Endothelial cell of umbilical vein (primary cell): ENCODE measurements around the gene DNAH9. TPM values are rescaled to one million over a fixed set of nuclear protein-coding genes. Genes with fewer than 3 reads are reported as not detected.

Experiments
- BruUV-seq: library from RNA; stranded (reverse); fragments of 400-500 nt; replicated peaks from 2 replicates; lab custom pipeline; 2021; lab: Mats Ljungman, UMichigan
- CTCF ChIA-PET: fragments of 300-600, 350-600 bp; sonication (Branson Sonifier 250); formaldehyde crosslinking; loops from one replicate; lab custom pipeline; 2021; ENCODE audit warnings: antibody characterized with exemption, inconsistent platforms; lab: Charles Lee
- POLR2A ChIA-PET: fragments of 300-600, 350-600 bp; sonication (Branson Sonifier 250); formaldehyde crosslinking; loops from one replicate; lab custom pipeline; 2021; ENCODE audit warnings: antibody characterized with exemption, inconsistent platforms; lab: Charles Lee
- DNase-seq: peaks from one replicate; pipeline ENCODE4 v3.0.0-alpha.2; 2011; ENCODE audit warnings: low read depth, low spot score
- FAIRE-seq: peaks from 2 replicates; lab custom pipeline; 2011; peaks lifted over from hg19 to GRCh38; lab: Jason Lieb, UNC
- H2AFZ ChIP-seq: 2 replicates; pipeline ENCODE4 v1.6.0; 2012; ENCODE audit warnings: low read depth, low read length, control low read depth, inconsistent platforms
- H3K27ac ChIP-seq: 2 replicates; pipeline ENCODE4 v1.5.1; 2011; ENCODE audit warnings: low read depth, mild to moderate bottlenecking, control low read depth, low read length, moderate library complexity; ENCODE audit not compliant: insufficient read depth
- H3K27me3 ChIP-seq, 2 experiments: 2 replicates each; pipeline versions ENCODE4 v1.6.0 to v1.6.1; 2011; ENCODE audit warnings: low read length in 2 of 2, mixed read lengths in 1 of 2; ENCODE audit not compliant: control insufficient read depth in 2 of 2, insufficient read depth in 2 of 2
- H3K36me3 ChIP-seq, 2 experiments: 2 replicates in 1 of 2; 3 replicates in 1 of 2; pipeline ENCODE4 v1.5.1; 2011; ENCODE audit warnings: low read length in 2 of 2, mild to moderate bottlenecking in 1 of 2, moderate library complexity in 1 of 2; ENCODE audit not compliant: control insufficient read depth in 2 of 2, insufficient read depth in 2 of 2; ENCODE audit errors: extremely low read depth in 1 of 2
- H3K4me1 ChIP-seq: 3 replicates; pipeline ENCODE4 v1.5.1; 2011; ENCODE audit warnings: mild to moderate bottlenecking, low read length; ENCODE audit not compliant: control insufficient read depth, insufficient read depth; ENCODE audit errors: extremely low read depth
- H3K4me2 ChIP-seq: 2 replicates; pipeline ENCODE4 v1.6.1; 2011; ENCODE audit warnings: low read length, control low read depth, mixed read lengths; ENCODE audit not compliant: insufficient read depth
- H3K4me3 ChIP-seq, 3 experiments: fragments of 200-600 bp in 1 of 3; sonication (generic), shearing (Covaris generic) in 1 of 3; replicated peaks in 1 of 3; 2 replicates each; pipeline ENCODE4 v1.5.1; 2011 to 2016; ENCODE audit warnings: control low read depth in 3 of 3, low read length in 3 of 3, mild to moderate bottlenecking in 2 of 3, inconsistent platforms in 1 of 3, low read depth in 1 of 3, moderate library complexity in 1 of 3; ENCODE audit not compliant: insufficient read depth in 1 of 3
- H3K79me2 ChIP-seq: 2 replicates; pipeline ENCODE4 v1.6.0; 2012; ENCODE audit warnings: low read length, inconsistent platforms; ENCODE audit not compliant: control insufficient read depth, insufficient read depth
- H3K9ac ChIP-seq: replicated peaks from 2 replicates; pipeline ENCODE3; 2011; ENCODE audit warnings: low read length, control low read depth; ENCODE audit not compliant: insufficient read depth; ENCODE audit errors: extremely low read depth
- H3K9me1 ChIP-seq: replicated peaks from 3 replicates; pipeline ENCODE4 v1.6.0; 2011; ENCODE audit warnings: mild to moderate bottlenecking, low read length; ENCODE audit not compliant: control insufficient read depth, insufficient read depth; ENCODE audit errors: extremely low read depth
- H3K9me3 ChIP-seq: replicated peaks from 2 replicates; pipeline ENCODE4 v1.5.1; 2012; ENCODE audit warnings: low read length, inconsistent platforms; ENCODE audit not compliant: control insufficient read depth, insufficient read depth
- H4K20me1 ChIP-seq: replicated peaks from 2 replicates; pipeline ENCODE3; 2011; ENCODE audit warnings: mild to moderate bottlenecking, low read length; ENCODE audit not compliant: control insufficient read depth, insufficient read depth; ENCODE audit errors: extremely low read depth
- EZH2 ChIP-seq: IDR thresholded peaks from 2 replicates; pipeline ENCODE4 v1.6.1; 2012; ENCODE audit warnings: borderline replicate concordance, low read depth, mild to moderate bottlenecking, moderate library complexity, low read length, inconsistent platforms; ENCODE audit not compliant: severe bottlenecking
- FOS ChIP-seq: IDR thresholded peaks from 2 replicates; pipeline ENCODE4 v1.6.1; 2011; ENCODE audit warnings: mild to moderate bottlenecking, low read length, moderate library complexity, borderline replicate concordance; ENCODE audit not compliant: insufficient read depth
- GATA2 ChIP-seq: IDR thresholded peaks from 2 replicates; pipeline ENCODE4 v1.7.0; 2011; ENCODE audit warnings: low read depth, mild to moderate bottlenecking, moderate library complexity, mixed read lengths, low read length; ENCODE audit not compliant: insufficient read length, insufficient read depth
- JUN ChIP-seq: IDR thresholded peaks from 2 replicates; pipeline ENCODE4 v1.6.1; 2011; ENCODE audit warnings: borderline replicate concordance, low read depth; ENCODE audit not compliant: insufficient read length, insufficient read depth
- MYC ChIP-seq: IDR thresholded peaks from one replicate; pipeline ENCODE4 v1.6.1; 2011; ENCODE audit warnings: mild to moderate bottlenecking, low read depth, low read length
- POLR2A ChIP-seq: IDR thresholded peaks from 2 replicates; pipeline ENCODE4 v1.6.1; 2012; ENCODE audit warnings: low read depth, mild to moderate bottlenecking, control low read depth, low read length
- POLR2AphosphoS5 ChIP-seq: IDR thresholded peaks from 2 replicates; pipeline ENCODE4 v1.6.1; 2012; ENCODE audit warnings: low read depth, mild to moderate bottlenecking, control low read depth, low read length, moderate library complexity; ENCODE audit not compliant: insufficient read depth
- dilution Hi-C: fragments of 300-500 bp; cut with MboI; formaldehyde crosslinking; loops from one replicate; pipeline ENCODE4 v1.15.0; 2019; ENCODE audit warnings: low sequenced_read_pairs; ENCODE audit not compliant: extremely low pct_ligation_motif_present
- intact Hi-C: fragments of 100-400 bp; cut with micrococcal nuclease; formaldehyde crosslinking; loops from one replicate; pipeline ENCODE4 v1.10.0; 2022
- polyA plus RNA-seq, 4 experiments: library from polyadenylated mRNA; depleted of rRNA in 3 of 4; stranded (reverse) in 3 of 4; unstranded in 1 of 4; fragments of >200 nt; gene quantifications; 2 replicates each; pipeline versions ENCODE4 v1.2.1 to v1.2.3, GENCODE V29; 2011 to 2012; ENCODE audit warnings: missing spikeins in 1 of 4
- total RNA-seq: library from RNA; stranded (reverse); gene quantifications from 2 replicates; pipeline ENCODE4 v1.2.3, GENCODE V29; 2021
- TF ChIP-seq, protein P1 (sequence below), 2 donors: IDR thresholded peaks; 1 replicate in 1 of 2; 2 replicates in 1 of 2; pipeline ENCODE4 v1.5.1; 2011; ENCODE audit warnings: low read length in 2 of 2, mild to moderate bottlenecking in 2 of 2, moderate library complexity in 2 of 2, control low read depth in 1 of 2, inconsistent platforms in 1 of 2, low read depth in 1 of 2; ENCODE audit not compliant: insufficient read depth in 1 of 2; ENCODE audit errors: extremely low read depth in 1 of 2
- TF ChIP-seq, protein P2 (sequence below): IDR thresholded peaks from 2 replicates; pipeline ENCODE4 v1.6.1; 2011; ENCODE audit not compliant: insufficient read depth, insufficient read length

Gene DNAH9
- total and polyA plus RNA-seq, 2 donors (not counting 3 experiments of a cell fraction or from before 2014, with no cell fraction given), result not detected

DNA sequence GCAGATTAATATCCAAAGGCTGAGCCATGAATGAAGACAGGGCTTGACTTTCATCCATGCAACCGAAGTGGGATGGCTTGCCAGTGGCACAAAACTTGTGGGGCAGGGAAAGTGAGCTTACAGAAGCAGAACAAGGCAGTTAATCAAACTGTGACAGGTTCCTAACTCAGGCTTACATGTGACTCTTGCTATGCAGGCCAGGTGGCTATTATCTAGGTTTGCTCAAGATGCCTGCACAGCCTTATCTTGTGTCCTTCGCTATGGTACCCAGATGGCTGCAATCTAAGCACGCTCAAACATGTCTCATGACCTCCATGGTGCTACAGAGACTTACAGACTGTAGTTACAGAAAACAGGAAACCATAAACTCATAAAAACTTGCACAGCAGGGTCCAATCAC lies 8.6 kb upstream of the DNAH9 start:
- Histone ChIP-seq H3K9me3 (no peaks in the 10 kb centered on the region), H2AFZ (no peak overlapping the region), H4K20me1 (no peaks in the 10 kb centered on the region), H3K4me3 (no peak overlapping the region), H3K4me2 (no peak overlapping the region), H3K4me1 (no peaks in the 10 kb centered on the region), H3K36me3 (no peaks in the 10 kb centered on the region), H3K79me2 (no peaks in the 10 kb centered on the region), H3K27me3 (no peaks in the 10 kb centered on the region), H3K9me1 (no peaks in the 10 kb centered on the region), H3K27ac (no peak overlapping the region), H3K9ac (no peak overlapping the region)
- intact Hi-C loops (no loop called here), dilution Hi-C loops (no loop called here)
- no TSS peak for BruUV-seq
- ChIA-PET CTCF (no interaction called here), POLR2A (no interaction called here)
- TF ChIP-seq, protein P1, sequence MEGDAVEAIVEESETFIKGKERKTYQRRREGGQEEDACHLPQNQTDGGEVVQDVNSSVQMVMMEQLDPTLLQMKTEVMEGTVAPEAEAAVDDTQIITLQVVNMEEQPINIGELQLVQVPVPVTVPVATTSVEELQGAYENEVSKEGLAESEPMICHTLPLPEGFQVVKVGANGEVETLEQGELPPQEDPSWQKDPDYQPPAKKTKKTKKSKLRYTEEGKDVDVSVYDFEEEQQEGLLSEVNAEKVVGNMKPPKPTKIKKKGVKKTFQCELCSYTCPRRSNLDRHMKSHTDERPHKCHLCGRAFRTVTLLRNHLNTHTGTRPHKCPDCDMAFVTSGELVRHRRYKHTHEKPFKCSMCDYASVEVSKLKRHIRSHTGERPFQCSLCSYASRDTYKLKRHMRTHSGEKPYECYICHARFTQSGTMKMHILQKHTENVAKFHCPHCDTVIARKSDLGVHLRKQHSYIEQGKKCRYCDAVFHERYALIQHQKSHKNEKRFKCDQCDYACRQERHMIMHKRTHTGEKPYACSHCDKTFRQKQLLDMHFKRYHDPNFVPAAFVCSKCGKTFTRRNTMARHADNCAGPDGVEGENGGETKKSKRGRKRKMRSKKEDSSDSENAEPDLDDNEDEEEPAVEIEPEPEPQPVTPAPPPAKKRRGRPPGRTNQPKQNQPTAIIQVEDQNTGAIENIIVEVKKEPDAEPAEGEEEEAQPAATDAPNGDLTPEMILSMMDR (IDR thresholded peaks at IDR 0.05; ENCODE audit: extremely low read depth in 1 of 2, insufficient read depth in 1 of 2, low read depth in 1 of 2, low read length in 2 of 2), result no peak
- TF ChIP-seq MYC (no peak), FOS (no peak), POLR2AphosphoS5 (no peak), EZH2 (no peak), JUN (no peak), GATA2 (no peak), POLR2A (no peak)
- TF ChIP-seq, protein P2, sequence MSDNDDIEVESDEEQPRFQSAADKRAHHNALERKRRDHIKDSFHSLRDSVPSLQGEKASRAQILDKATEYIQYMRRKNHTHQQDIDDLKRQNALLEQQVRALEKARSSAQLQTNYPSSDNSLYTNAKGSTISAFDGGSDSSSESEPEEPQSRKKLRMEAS, result no peak
- DNase-seq (no peak), FAIRE-seq (no peak)
